NCI-H146 (cell line): ENCODE data around the gene IGSF9B.

Experiments
- DNase-seq: peaks from one replicate; lab custom pipeline; 2025; lab: John Stamatoyannopoulos, UW

The IGSF9B gene

DNA sequence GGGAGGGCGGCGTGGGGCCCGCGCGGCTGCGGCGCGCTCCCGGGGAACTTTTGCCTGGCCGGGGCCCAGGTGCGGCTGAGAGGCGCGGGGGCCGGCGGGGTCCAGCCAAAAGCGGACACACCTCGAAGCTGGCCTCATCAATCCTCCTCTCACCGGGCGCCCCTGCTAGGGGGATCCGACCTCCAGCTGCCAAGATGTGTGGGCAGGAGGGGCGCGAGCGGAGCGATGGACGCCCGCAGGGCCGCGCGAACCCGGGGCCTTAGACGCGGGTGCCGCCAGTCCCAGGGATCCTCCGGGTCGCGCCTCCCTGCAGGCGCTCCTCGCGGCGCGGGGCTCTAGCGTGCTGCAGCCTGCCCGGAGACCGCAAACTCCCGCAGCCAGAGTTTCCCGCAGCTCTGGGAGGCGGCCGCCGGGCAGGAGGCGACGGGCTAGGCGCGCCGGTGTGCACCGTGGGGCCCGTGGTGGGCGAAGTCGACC, 785 bp downstream of the IGSF9B start:
- no peak for DNase-seq

DNA sequence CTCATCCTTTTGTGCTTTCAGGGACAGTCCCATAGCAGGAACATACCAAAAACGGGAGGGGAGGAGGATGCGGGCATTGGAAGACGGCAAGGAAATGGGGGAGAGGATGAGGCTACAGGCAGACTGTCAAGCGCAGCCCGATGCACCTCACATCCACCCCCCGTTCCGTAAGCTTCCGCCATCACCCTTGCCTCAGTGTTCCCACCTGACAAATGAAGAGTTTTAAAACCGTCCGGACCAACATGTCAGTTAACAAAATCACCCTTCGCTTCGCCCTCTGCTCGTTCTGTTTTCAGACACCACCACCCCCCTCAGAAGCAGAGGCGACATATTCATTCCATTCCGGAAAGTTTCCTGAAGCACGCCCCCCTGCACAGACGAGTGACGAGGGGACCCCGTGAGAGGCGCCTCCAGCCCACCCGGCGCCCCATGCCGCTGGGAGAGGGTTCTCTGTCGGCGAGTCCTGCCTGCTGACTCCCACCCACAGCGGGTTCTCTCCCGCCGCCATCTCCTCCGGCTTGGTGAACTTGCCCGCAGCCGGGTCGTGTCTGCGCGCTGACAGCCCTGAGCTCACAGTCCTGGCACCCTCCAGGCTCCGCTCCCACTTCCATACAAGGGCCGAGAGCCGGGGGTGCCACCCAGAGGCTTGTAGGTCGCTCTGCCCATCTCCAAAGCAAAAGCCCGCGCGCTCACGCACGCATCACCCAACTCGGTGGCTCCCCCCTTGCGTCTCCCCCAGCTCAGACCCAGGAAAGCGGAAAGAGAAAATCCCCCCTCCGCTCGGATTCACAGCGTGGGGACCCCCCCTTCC, 1.5 kb downstream of the IGSF9B start:
- DNase-seq: peak; percentile 26

DNA sequence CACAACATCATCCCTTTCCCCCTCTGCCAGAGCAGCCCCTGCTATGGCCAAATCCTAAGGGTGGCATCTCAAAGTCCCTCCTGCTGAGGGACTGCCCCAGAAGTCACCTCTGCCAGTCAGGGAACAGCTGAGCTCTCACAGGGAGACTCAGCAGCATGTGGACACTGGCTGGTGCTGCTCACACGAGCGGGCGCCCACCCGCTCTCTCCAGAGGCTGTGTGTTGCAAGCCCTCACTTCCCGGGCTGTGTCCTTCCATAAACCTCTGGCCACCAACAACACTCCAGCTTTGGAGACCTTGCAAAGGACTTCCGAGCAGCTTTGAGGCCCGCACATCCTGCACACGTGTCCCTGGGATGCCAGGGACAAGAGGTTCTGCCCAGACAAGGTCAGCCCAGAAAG, 2.8 kb downstream of the IGSF9B start:
- no peak for DNase-seq

DNA sequence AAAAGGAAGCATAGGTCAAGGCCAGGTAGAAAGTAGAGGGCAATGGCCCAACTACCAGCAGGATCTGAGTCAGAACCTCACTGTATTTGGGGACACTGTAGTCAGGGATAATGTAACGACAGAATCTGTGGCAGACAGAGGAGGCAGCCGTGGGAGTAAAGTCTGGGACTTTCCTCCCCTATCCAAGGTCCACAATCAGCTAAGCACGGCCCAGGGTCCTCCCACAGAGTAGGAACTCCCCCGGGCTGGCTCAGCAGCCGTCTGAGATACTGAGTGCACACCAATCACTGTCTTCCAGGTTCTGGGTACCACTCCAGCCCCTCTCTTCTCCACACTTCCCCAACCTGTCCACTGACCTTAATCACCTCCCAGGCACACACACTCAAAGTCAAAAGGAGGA, 3.2 kb downstream of the IGSF9B start:
- no peak for DNase-seq

DNA sequence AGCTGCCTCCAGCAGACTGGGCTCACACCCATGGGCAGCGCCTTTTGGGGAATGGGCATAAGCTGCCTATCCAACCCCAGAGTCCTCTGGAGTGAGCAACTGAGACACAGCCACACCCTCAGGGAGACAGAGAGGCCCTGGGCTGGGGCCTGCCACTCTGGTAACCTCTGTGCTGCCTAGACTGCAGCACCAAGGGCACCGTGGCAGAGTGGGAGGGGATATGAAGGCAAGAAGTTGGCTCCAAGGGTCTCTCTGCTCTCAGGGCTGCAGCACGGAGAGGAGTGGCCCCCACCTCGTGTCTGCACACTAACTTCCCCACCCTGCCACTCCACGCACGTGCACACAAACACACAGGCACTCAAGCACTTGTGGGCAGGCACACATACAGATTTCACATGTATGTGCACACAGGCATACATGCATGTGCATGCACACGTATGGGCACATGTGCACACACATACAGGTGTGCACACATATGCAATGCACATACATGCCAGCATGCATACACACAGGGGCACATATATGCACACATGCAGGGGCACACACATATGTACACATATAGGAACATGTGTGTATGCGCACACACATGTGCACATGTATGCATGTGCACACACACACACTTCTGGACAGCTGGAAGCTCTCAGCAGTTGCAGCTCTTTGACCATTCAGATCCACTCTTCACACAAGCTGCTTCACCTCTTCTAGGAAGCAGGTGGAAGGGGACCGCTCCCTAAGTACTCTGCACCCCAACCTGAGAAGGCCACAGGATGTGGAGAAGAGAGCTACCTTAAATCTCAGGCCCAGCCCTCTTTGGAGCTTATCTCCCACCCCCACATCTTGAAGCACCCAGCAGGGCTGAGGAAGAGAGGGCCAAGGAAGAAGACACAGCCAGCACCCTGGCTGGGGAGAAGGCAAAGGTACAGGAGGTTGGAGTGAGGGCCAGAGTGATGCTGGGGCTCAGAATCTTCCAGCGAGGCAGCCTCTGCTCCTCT, 4.3 kb downstream of the IGSF9B start:
- DNase-seq: no peak

DNA sequence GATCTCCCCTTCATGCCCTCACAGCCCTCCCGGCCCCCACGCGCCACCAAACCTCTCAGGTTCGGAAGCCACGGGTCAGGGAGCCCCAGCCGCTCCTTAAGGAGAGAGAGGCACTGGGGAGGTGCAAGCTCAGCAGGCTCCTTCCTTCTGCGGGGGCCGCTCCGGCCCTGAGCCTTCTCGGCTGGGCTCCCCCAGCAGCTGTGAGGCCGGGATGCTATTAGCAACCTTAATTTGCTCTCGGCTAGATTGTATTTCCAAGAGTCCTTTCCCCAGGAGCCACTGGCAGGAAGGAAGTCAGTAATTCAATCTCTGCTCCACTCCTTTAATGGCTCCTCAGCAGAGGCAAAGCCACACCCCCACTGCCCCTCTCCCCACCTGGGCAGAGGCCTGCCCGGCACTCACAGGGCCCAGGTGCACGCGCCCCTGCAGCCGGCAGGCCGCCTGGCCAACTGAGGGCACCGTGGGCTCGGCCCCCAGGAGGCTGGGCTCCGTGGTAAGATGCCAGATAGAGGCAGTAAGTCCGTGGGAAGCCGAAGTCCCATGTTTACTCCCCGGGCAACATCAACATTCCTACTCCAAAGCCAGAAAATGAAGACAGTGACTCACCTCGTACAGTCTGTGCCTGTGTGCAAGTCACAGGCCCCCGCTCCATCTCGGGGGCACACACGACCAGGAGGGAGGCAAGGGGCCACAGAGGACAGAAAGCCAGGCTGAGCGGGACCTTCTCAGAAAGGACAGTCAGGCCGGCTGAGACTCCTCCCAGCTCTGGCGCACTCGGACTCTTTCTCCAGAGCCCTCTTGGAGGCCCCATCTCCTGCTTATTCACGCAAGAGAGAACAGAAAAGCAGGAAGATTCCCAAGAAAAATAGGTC, 5.2 kb downstream of the IGSF9B start:
- peak; percentile 45 for DNase-seq

DNA sequence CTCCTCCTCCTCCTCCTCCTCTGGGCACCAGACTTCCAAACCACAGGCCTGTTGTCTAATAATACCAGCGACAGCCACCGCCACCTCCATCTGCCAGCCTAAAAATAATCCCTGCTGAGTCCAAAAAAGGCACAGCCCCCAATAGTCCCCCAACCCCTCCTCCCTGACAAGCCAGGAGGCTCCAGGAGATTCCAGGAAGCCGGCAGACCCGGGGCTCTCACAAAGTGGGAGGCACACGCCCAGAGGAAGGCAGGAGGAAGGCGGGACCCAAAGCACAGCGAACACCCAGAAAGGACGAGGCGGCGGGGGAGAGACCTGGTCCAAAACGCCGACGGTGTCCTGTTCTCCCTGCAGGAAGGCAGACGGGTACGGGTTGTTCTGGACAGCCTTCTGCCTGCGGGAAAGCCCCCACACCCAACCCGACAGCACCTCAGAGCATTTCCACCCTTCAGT, 5.9 kb downstream of the IGSF9B start:
- DNase-seq: no peak

DNA sequence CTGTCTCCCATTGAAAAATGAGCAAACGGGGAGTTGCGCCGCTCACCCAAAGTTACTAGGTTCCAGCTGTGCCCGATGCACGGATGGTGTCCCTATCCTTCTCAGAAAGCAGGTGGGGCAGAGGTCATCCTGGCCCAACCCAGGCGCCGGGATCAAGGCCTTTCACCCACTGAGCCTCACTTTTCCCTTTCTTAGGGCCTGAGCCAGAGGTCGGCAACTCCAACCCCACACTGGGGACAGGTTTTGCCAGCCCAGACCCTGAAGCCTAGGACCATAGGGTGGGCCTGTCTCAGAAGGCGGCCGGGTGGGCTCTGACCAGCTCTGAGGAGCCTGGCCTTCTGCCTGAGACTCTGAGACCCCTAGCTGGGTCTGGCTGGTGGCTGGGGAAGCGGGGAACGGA, 6.3 kb downstream of the IGSF9B start:
- DNase-seq: no peak

DNA sequence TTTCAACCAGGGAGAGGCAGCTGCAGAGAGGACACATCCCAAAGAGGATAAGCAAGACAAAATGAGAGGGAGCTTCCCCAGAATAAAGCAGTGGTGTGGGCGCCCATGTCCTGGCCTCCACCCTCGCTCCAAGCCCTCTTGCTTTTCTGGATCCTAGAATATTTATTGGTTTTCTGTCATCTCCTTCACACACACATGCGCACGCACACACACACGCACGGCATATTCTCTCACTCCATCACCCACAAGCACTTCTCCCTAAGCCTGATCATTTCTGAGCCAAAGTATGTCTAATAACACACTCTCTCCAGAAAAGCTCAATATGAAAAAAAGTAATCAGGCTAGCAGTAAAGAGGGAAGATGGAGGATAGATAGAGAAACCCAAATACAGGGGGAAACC, 7.6 kb downstream of the IGSF9B start:
- DNase-seq: no peak

DNA sequence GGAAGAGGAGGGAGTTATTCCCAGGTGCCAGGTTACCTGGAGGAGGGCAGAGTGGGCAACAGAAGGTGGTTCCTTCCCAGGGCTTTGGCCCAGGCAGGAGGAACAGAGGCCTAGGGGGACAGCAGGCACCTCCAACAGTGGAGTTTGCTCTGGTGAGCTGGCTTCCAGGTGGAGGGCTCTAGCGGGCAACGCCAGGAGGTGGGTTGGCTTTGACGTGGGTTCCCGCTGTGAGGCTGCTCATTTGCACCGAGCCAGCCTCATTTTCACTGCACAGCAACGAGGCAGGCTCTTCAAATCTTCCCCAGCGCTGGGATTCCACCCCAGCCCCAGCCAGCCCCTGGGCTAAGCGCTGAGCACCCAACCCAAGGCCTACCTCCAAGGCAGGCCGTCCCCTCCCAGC, 8.1 kb downstream of the IGSF9B start:
- no peak for DNase-seq

- DNase-seq: peak; percentile 17
These were observed 9.4 kb downstream of the IGSF9B start for GRCh38 chr11:133947321-133947756.

DNA sequence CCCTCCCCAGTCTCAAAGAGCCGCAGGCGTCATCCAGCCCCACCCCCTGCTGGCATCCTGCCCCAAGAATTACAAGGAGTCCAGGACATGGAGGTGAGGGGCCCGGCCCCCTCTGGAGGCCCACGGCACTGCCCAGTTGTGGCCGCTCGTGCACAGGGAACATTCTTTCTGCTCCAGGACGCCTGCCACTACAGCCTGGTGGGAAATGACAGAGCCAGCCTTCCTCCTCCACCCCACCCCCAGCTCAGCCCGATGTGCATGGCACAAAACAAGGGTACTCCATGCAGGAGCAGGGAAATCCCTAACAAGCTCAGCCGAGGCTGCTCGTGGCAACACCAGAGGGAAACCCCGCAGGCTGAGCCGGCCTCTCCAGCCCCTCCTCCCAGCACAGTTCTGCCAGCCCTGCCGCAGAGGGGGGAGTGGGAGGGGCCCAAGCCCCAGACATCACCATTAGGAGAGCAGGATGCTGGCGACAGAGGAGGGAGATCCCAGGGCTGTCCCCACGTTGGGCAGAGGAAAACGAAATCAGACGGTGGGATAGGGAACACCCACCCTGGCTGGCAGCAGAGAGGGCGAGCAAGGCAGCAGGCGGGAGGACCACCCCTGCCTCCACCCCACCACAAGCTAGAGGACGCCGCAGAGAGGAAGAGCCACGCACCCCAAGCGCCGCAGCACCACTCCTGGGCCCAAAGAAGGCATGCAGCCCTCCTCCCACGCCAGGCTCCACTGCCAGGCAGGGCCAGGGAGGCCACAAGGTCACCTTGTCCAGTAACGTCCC, 10.0 kb downstream of the IGSF9B start:
- peak; percentile 21 for DNase-seq

GRCh38 chr11:133946051-133946450, 10.7 kb downstream of the IGSF9B start:
- no peak for DNase-seq

GRCh38 chr11:133945087-133945974, 11.4 kb downstream of the IGSF9B start:
- no peak for DNase-seq

DNA sequence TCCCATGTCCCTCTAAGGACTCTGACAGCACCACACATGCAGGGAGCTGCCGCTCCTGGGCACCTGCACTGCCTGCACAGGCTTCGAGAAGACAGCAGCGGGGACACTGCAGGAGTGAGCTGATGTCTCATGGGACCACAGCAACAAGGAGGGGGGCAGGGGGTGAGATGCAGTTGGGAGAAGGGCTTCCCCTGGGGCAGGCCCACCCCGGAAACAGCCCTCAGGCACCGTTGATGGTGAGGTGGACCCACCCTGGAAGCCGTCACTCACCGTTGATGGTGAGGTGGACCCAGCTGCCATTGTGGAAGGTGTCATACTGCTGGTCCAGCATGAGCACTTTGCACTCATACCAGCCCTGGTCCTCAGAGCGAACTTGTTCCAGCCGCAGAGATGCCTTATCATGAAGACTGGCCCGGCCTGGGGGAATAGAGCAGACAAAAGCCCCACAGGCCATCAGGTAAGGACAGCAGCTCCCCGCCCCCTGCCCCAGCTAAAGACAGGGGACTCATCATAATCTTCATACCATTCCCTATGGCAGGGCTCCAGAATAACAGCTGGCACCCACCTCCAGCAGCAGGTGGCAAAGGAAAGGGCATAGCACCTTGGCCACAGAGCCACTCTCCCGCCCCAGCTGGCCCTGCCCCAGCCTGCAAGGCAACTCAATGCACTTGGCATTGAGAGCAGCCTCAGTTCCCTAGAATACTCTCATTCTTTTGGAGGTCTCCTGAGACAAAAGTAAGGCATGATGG, 12.6 kb downstream of the IGSF9B start:
- DNase-seq: no peak

- DNase-seq: no peak
These were observed 14.2 kb downstream of the IGSF9B start for GRCh38 chr11:133942577-133942976.

DNA sequence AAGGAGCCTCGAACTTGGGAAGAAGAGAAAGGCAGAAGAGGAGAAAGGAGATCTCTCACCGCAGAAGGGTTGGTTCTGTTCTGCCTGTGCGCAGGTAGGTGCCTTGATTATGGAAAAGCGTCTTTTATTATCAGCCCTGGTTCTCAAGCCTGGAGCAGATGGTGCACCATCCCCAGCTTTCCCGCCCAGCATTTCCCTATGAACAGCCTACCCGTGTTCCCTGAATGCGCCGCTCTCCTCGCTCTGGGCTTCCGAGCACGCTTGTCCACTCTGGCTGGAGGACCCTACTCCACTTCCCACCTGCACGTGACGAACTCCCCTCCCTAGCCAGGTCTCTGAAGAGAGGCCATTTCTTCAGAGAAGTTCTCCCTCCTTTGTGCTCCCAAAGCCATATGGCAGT, 15.2 kb downstream of the IGSF9B start:
- DNase-seq: no peak

- no peak for DNase-seq
These were observed 16.7 kb downstream of the IGSF9B start for GRCh38 chr11:133940034-133940433.

GRCh38 chr11:133939558-133939957, 17.2 kb downstream of the IGSF9B start:
- no peak for DNase-seq
